NCI-H460 (cell line): ENCODE data around the gene ODAM. TPM values are rescaled to one million over a fixed set of nuclear protein-coding genes. Genes with fewer than 3 reads are reported as not detected.
"Not testable (repeated sequence)": the region's sequence is repeated elsewhere in the genome, so short reads cannot be mapped to it uniquely, and the experiment has no call there.

Experiments used
- DNase-seq: peaks from one replicate; pipeline ENCODE4 v3.0.0-alpha.2; 2016; ENCODE audit warnings: low read depth; ENCODE audit errors: extremely low read depth
- polyA plus RNA-seq: library from polyadenylated mRNA; depleted of rRNA; stranded (reverse); fragments of >200 nt; gene quantifications from 2 replicates; pipeline ENCODE4 v1.2.3, GENCODE V29; 2014; cell fraction: nucleus; rRNA removed
- total RNA-seq: library from RNA; depleted of rRNA; stranded (reverse); fragments of >200 nt; shearing (Covaris generic); gene quantifications from 2 replicates; pipeline ENCODE4 v1.2.3, GENCODE V29; 2014; rRNA removed

The ODAM gene, protein sequence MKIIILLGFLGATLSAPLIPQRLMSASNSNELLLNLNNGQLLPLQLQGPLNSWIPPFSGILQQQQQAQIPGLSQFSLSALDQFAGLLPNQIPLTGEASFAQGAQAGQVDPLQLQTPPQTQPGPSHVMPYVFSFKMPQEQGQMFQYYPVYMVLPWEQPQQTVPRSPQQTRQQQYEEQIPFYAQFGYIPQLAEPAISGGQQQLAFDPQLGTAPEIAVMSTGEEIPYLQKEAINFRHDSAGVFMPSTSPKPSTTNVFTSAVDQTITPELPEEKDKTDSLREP
- total RNA-seq: not detected in 2 replicates
- polyA plus RNA-seq: not detected in 2 replicates

DNA sequence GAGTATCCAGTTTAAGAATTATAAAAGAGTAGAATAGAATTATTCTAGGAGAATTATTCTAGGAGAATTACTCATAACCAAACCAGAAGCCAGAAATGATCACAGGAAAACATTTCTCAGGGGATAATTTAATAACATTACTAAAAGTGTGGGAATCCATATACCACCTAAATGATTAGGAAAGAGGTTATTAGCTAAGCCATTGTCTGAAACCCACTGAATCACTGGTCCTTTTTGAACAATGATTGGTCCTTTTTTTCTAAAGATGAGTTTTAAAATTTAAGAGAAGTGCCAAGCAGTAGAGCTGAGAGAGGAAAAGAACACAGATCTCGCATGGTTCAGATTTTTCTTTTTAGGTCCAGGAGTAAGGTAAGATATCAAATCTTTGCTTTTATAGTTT is at the start of gene ODAM:
Gene ODAM, plus strand, starts transcription at position 301 of the 400 bp plus-strand sequence. CDS start 819 bp downstream, outside the sequence.
- DNase-seq: no peak

DNA sequence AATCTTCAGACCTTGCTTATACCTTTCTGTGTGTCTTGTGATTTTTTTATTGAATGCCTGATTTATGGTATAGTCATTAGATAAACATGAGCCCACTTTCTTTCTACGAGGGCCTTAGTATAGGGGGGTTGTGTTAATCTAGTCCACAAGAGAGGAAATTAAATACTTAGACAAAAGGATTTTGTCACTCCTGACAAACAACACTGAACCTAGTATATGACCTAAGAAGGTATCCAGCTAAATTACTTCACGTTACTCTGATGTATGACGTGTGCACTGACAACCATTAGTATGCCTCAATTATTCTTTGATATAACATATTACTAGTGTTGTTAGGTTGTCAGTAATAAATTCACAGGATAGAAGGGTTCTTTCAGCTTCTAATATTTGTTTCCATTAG is 44.3 kb upstream of the ODAM start:
- no peak for DNase-seq

DNA sequence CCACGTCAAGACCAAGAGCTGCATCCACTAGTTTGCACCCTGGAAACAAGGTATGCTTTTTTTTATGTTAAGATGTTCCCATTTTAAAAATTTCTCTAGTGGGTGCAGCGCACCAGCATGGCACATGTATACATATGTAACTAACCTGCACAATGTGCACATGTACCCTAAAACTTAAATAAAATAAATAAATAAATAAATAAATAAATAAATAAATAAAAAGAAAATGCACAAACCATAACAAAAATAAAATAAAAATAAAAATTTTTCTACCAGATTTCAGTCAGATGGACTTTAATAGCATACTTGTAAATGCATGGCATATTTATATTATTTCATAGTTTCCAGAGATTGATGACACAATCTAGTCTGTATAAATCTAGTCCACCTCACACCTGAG is 43.4 kb upstream of the ODAM start:
- no peak for DNase-seq

DNA sequence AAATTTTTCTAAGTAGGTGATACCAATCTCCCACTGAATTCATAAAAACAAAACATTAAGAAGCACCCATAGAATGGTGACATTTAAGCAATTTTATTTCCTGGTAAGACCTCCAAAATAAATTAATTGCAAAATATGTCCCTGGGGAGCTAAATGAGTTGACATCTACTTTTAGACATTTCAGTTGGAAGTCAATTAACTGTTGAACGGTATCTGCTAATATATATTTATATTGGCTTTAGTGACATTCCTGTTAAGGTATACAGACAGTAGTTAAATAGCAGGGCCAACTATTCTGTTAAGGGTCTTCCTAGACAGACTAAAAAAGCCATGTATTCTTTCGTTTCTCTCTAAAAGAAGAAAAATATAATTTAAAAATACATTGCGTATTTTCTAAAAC is 41.6 kb upstream of the ODAM start, which contains the start of gene PRR27:
Gene PRR27, plus strand, starts transcription at position 301 of the 400 bp plus-strand sequence. CDS start 139 bp downstream, outside the sequence.
- DNase-seq: no peak

DNA sequence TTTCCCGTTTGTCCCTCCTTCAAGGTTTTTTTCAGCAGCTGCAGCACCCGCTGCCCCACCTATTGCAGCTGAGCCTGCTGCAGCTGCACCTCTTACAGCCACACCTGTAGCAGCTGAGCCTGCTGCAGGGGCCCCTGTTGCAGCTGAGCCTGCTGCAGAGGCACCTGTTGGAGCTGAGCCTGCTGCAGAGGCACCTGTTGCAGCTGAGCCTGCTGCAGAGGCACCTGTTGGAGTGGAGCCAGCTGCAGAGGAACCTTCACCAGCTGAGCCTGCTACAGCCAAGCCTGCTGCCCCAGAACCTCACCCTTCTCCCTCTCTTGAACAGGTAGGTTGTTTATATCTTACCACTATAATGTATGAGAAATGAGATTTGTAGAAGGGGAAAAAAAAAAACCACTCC is 36.9 kb upstream of the ODAM start:
- DNase-seq: no peak

DNA sequence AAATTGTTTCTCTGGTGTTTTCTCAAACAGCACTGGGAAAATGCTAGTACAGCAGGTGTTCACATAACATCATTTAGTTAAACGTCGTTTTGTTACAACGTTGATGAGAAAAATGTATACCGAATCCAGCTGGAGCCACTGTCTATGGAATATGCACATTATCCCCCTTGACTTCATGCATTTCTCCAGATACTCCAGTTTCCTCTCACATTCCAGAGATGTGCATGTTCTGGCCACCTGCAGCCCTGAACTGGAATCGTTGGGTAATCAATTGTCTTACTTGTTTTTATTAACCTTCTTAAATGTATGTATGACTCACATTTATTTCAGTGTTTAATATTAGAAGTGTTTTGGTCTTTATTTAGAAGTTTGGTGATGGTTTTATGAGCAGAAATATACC is 18.4 kb upstream of the ODAM start:
- no peak for DNase-seq

DNA sequence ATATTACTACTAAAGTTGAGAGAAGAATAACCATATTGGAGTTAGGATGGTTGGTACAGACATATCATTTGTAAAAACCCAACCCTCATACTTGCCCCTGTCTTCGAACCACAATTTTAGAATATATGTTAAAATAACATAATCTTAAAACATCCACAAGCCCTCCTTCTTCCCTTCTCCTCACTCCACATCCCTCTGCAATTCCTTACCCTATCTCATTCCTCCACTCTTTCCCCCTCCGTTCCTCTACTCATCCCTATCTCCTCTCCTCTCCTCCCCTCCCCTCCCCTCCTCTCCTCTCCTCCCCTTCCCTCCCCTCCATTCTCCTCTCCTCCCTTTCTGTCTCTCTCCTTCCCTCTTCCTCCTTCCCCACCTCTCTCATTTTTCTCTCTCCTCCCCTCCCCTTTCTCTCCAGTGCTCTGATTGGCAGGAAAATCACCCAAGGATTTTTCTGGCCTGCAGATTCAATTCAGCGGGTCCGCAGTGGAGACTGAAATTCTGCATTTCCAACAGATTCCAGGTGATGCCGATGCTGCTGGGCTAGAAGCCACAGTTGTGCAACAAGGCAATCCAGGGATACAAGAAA is 17.4 kb upstream of the ODAM start:
- DNase-seq: no peak

DNA sequence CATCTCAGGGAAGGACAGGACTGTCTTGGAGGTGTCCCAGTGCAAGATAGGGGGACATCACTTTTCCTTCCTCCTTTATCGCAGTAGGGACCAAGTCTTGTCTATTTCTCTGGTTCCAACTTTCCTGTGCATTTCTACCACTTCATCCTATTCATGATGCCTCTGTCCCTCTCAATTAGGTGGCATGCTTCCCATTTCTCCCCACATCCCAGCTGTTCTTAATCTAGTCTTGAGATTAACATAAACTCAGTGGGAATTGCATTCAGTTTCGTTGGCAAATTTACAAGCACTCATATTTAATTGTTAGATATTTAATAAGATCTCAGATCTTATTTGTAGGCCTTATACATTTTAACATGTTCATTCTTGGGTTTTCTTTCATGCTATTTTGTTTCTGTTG is 15.7 kb upstream of the ODAM start:
- DNase-seq: no peak

DNA sequence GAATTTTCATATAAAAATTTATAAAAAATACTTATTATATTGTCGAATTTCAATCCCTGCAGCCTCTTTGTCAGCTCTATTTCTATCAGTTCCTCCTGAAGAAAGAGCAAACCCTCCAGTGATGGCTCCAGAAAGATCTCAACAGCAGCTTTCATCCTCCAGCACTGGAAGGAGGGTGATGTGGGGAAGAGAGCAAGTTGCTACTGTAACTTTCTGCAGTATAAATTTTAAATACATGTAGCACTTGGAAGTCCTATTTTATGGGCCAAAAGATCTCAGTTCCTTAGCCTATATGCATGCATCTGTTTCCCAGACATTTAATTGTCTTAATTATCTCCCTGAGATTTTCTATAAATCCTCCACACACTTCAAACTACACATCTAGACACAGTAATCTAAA is 13.7 kb upstream of the ODAM start:
- no peak for DNase-seq

DNA sequence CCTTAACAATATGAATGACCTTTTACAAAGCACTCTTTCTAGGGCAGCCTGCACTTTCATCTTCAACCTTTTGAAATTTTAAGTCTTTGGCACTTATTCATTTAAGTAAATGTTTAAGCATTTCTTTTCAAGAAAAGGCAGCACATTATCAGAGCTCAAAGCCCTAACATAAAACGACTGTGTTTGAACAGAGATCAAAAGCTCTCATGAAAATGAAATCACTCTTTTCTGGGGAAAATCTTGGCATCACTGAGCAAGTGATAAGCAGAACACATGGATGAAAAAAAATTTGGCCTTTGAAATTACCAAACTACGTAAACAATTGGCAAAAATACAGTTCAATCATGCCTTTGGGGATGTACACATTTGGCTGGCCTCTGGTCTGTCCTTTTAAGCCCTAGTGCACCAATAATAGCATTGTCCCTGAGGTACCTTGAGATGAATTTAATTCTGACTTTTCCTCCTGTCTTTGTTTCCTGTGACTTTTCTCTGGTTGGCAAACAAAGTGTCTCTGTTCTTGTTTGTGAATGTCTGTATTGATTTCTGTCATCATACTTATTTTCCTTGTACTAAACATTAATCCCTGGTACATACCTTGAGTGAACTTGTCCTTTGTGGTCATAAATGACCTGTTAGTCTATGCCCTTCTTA is 12.9 kb upstream of the ODAM start:
- no peak for DNase-seq

DNA sequence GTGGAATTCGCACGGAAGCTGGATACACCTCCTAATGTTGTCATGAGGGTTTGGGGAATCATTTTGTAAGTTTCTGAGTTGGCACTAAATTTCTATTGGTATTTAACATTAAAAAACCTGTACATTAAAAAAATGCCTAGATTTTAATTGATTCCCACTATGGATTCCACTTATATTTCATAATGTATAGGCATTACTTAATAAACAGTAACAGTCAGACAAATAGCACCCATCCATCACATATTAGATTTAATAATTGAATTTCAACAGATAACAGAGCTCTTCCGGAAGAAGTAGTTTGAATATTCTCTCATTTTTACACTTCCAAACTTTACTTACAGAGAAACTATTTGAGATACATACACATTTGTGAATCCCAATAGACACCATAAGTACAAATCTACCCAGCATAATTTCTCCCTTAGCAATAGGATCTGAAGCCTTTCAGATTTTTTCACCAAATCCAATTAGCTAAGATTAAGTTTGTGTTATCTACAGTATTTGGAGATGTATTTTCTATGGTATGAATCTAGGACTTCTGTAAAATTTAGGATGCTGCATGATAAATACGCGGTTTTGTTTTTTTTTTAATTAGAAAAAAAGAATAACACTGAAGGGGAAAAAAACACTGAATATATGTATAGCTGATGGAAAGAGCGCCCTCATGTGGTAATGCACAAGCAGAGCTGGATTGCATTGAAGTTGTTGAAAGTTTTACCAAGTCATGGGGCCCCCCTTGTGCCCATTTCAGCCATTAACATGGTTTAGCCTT is 12.2 kb upstream of the ODAM start:
- peak; percentile 41 for DNase-seq

DNA sequence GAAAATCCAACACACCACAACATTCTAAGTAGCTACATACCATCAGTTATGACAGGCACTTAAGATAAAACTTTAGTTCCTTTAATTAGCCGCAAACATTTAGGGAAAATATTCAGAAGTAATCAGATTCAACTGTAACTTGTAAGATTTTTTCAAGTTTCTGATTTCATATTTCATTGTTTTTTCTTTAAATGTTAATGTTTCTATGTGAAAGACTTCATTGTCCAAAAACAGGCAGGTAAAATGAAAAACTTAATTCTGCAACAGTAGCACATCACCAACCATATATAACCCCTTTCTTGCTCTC is 11.6 kb upstream of the ODAM start:
- DNase-seq: no peak

DNA sequence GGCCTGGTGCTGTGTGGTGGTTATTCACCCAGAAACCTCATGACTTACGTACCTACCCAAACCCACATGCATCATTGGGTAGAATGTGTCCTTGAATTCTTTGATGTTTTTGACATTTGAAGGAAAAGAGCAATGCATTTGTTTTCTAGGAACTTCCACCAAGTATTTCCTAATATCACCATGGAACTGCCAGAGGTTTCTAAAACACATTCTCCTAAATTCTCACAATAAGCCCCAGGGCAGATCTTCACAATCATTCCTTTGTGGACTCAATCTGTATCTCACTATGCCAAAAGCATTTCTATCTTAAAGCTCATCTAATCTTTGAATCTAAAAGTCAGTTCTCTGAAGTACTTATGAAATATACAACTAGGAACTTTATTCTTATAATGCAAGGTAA is 8.3 kb upstream of the ODAM start:
- no peak for DNase-seq

DNA sequence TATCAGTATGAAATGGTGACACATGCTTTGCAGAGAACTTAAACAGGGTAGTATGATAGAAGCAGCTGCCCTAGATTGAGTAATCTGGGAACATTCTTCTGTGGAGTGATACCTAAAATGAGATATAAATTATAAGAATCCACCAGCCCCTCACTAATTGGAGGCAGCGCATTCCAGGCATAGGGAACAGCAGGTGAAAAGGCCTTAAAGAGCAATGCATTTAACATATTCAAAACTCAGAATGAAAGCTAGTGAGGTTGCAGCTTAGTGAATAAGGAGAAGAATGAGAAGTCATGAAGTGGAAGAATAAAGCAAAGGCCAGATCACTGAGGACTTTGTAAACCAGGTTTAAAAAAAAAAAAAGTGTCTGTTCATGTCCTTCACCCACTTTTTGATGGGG is 4.9 kb upstream of the ODAM start:
- DNase-seq: no peak

DNA sequence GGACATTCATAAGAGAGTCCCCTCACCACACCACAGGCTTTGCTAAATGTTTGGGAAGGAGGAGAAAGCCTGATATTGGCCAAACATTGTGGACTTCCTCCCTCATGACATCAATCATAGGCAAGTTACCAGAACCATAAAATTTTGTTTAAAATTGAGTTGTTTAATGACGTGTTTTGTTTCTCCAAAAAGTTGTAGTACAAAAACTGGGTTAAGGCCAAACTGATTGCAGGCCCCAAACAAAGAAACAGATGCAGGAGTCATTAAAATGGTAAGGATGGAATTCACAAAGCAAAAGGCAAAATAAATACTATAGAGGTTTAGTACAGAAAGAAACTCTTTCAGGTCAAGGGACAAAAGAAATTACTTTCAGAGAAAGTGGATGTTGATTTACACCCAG is 3.9 kb upstream of the ODAM start:
- DNase-seq: no peak

DNA sequence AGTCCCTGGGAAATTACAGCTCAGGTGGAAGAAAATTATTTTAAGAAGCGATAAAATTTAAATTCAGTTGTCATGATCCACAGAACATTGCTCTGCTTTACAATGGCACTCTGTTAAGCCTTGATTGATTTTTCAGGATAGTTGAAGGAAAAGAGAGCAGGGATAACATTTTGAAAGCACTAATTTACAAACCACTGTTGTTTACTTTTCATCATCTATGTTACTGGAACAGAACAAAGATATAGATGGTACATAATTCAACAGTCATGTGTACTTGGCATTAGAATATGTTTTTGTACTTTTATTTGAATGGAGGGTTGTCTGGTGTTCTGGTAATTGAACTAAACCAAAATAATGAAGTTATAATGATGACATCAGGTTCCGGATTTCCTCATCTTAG is 2.6 kb upstream of the ODAM start:
- DNase-seq: no peak

DNA sequence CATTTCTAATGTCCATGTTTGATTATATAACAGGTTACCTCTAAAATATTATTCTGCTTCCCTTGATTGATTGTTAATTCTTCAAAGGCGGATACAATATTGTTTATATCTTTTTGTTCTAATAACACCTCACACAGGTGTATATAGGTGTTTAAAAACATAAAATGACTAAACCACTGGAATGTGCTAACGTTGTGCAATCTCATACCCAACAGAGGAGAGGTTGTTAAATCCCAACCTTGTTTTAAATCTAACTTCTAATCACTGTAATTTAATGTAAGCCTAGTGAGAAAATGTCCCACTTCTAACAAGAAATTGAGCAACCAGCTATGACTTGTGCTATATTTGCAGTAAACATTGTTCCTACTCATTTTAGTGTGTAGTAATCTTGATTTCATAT is 1.3 kb downstream of the ODAM start:
- no peak for DNase-seq

DNA sequence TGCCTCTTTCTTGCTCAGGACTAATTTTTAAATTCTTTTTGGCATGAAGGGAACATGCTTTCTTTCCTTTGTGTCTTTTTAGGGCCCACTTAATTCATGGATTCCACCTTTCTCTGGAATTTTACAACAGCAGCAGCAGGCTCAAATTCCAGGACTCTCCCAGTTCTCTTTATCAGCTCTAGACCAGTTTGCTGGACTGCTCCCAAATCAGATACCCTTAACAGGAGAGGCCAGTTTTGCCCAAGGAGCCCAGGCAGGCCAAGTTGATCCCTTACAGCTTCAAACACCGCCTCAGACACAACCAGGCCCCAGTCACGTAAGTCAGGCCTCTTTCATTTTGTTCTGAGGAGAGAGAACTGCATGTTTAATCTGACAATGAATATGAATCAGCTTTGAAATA is 2.3 kb downstream of the ODAM start:
- no peak for DNase-seq

DNA sequence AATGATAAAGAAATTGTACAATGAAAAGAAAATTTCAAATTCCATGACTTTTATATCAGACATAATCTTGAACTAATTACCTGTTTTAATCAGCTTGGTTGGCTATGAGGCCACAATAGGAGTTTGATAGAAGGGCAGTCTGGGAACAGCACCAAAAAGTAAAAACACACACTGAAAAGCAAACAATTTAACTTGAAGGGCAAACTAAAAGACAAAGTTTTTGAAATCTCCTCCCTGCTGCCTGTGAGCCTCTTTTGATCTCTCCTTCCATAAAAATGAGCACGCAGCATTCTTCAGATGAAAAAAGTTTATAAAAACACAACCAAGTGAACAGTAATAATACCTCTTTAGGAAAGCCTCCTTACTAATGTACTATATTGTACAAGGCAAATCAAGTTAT is 8.1 kb downstream of the ODAM start:
- no peak for DNase-seq

DNA sequence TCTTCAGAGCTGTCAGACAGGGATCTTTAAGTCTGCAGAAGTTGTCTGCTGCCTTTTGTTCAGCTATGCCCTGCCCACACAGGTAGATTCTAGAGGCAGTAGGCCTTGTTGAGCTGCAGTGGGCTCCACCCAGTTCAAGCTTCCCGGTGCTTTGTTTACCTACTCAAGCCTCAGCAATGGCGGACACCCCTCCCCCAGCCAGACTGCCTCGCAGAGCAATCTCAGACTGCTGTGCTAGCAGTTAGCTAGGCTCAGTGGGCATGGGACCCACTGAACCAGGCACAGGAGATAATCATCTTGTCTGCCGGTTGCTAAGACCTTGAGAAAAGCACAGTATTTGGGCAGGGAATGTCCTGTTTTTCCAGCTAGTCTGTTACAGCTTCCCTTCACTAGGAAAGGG is 17.2 kb downstream of the ODAM start:
- not testable (repeated sequence) for DNase-seq

DNA sequence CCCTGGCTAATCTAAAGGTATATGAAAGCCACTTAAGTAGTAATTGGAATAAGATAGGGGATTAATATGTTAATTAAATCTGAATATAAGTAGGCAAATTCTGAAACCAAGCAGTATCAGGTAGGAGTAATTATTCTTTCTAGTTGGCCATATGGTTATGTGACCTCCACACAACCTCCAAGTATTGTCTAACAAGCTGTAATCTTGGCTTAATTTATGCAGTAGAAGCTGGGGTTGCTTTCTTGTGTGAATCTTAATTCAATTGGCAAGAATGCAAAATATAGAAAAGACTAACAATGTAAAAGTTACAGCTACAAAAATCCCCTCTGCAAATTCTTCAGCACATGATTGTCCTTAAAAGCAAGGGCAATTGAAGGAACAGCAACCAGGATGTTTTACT is 20.6 kb downstream of the ODAM start:
- DNase-seq: not testable (repeated sequence)
